Hepatocyte (in vitro differentiated cells): ENCODE data around the gene BLTP3A.

Experiments
- EZH2phosphoT487 ChIP-seq: fragments of 200-600 bp; sonication (generic); IDR thresholded peaks from one replicate; pipeline ENCODE4 v1.6.1; 2018; ENCODE audit warnings: antibody characterized with exemption, mild to moderate bottlenecking, low read depth, moderate library complexity; ENCODE audit not compliant: unreplicated experiment, severe bottlenecking
- TF ChIP-seq, protein P1 (sequence below): fragments of 200-600 bp; sonication (generic); IDR thresholded peaks from 2 replicates; pipeline ENCODE4 v1.5.1; 2016; ENCODE audit warnings: antibody characterized with exemption, mild to moderate bottlenecking; ENCODE audit not compliant: poor library complexity

DNA sequence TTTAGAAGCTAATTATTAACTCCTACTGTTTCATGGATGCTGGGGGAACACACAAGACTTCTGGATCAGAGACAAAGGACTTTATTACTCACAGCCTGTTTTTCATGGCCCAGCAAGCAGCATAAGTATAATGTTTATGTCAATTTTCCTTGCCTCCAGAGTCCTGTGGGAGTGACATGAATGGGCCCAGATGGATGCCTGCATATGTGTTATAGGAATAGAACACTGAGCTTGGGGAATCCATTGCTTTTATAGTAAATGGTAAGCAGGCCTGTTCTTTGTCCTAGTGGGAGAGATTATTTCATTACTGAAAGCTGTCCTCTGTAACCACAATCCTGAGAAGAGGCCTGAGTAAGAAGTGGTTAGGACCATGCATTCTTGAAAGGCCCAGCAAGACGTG is 25.6 kb downstream of the BLTP3A start:
- TF ChIP-seq EZH2phosphoT487 = no peak
- TF ChIP-seq, protein P1, sequence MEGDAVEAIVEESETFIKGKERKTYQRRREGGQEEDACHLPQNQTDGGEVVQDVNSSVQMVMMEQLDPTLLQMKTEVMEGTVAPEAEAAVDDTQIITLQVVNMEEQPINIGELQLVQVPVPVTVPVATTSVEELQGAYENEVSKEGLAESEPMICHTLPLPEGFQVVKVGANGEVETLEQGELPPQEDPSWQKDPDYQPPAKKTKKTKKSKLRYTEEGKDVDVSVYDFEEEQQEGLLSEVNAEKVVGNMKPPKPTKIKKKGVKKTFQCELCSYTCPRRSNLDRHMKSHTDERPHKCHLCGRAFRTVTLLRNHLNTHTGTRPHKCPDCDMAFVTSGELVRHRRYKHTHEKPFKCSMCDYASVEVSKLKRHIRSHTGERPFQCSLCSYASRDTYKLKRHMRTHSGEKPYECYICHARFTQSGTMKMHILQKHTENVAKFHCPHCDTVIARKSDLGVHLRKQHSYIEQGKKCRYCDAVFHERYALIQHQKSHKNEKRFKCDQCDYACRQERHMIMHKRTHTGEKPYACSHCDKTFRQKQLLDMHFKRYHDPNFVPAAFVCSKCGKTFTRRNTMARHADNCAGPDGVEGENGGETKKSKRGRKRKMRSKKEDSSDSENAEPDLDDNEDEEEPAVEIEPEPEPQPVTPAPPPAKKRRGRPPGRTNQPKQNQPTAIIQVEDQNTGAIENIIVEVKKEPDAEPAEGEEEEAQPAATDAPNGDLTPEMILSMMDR = no peak
